Stimulated activated CD8-positive, alpha-beta memory T cell treated with anti-CD3 and anti-CD28 coated beads, Interleukin-4, amount 100 ng/mL, for 4 hours (primary cell): ENCODE results near the gene ZCCHC7.
"Not testable (repeated sequence)": the region's sequence is repeated elsewhere in the genome, so short reads cannot be mapped to it uniquely, and the experiment has no call there.

Experiments used
- DNase-seq, 2 donors: peaks; one replicate each; pipeline ENCODE4 v3.0.0-alpha.2; 2020; ENCODE audit warnings: low read depth in 2 of 2, low spot score in 1 of 2

Gene ZCCHC7

GRCh38 chr9:37291612-37292238 is 171.4 kb downstream of the ZCCHC7 start:
- DNase-seq = not testable (repeated sequence)

GRCh38 chr9:37292896-37293295 is 172.5 kb downstream of the ZCCHC7 start:
- no peak for DNase-seq

DNA sequence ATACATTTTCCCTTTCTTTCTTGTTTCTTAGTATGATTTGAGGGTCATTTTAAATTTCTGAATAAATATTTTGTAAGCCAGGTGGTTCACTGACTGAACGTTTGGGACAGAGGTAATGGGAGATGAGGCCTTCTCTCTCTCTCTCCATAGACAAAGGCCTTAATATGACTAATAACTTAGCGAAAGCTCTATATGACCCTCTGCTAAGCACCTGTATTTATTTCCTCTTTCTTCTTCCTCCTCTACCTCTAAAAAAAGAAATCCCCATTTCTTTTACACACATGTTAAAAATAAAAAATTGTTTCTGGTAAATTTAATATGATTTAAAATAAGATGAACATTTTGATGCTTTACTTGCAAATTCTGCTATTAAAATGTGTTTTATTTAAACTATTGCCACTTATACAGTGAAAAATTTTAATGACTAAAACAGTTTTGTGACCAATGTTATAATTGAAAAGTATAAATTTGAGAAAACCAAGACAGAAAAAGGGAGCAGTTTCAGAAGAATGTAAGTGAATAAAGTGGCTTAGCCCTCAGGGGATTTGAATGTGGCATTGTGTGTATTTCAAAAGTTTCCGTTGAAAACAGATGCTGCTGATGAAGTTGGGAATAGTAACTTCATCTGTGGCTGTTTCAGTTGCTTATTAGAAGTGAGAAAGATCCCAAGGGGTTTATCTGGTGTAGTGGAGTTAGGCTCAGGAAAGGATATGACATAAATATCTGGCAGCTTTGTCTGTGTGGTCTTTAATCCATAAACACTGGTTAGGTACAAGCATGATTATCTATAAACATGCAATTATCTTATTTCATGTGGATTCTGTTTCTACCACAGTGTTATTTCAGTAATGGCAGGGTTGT is 173.5 kb downstream of the ZCCHC7 start:
- no peak for DNase-seq

DNA sequence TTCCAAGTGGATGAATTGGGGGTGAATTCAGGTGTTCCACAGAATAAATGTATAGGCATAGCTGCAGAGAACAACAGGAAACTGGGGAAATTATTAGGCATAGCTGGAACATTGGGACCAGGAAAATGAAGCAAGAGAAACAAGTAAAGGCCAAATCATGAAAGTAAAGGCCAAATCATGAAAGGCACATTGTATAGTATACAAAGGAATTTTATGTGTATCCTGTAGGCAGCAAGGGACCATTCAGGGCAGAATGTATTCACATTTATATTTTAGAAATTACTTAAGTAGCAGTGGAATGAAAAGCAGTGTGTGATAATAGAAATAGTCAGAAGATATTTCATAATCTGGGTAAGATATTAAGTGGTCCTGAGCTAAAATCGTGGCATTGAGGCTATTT is 174.8 kb downstream of the ZCCHC7 start:
- DNase-seq = no peak

DNA sequence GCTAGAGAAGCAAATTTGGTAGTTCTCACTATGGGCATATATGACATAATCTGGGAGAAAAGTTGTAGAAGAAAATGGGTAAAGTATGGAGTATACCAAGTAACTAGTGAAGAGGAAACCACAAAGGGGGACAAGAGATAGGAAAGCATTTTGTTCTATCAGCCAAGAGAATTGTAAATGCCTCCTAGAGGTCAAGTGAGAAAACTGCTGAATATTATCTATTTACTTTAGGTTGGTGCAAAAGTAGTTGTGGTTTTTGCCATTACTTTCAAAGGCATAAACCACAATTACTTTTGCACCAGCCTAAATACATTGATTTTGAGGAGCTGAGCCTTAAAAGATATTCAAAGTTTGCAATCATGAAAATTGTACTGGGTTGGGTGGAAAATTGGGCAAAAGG is 175.4 kb downstream of the ZCCHC7 start:
- DNase-seq = no peak

DNA sequence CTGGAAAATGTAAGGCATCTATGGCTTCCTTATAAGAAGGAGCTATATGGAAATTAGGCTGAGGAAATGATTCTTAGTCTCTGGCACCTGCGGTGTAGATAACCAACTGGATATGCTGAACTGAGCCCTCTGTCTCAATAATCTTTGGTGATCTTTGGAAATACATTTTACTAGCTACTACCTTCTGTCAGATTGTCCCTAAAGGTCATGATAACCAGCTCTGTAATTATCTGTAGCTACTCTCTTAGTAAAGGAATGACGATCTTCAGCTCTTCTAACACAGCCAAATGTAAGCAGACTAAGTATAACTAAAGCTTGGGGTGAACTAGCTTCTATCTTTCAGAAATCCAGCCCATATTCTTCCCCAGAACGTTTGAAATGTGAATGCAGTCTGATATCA is 177.2 kb downstream of the ZCCHC7 start:
- no peak for DNase-seq

GRCh38 chr9:37300620-37301019 is 180.2 kb downstream of the ZCCHC7 start:
- DNase-seq = no peak

- DNase-seq = no peak
Measured at GRCh38 chr9:37301042-37301853, 180.9 kb downstream of the ZCCHC7 start.

DNA sequence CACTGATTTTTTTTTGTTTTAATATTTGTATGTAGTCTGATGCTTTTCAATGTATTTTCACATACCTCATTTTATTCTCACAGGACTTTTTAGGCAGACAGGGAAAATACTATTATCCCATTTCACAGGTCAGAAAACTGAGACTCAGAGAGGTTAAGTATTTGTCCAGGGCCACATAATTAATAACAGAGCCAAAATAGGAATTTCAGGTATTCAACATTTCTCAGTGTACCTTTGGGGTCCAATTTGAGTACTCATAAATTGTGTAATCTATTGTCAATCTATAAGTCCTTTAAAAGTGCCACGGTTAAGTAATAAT is 181.4 kb downstream of the ZCCHC7 start:
- no peak for DNase-seq

GRCh38 chr9:37302277-37302676 is 181.9 kb downstream of the ZCCHC7 start:
- DNase-seq = no peak

- DNase-seq = not testable (repeated sequence)
Measured at GRCh38 chr9:37303272-37303671, 182.9 kb downstream of the ZCCHC7 start.

GRCh38 chr9:37309136-37309535 is 188.8 kb downstream of the ZCCHC7 start:
- DNase-seq = no peak

- DNase-seq = no peak
Measured at GRCh38 chr9:37311938-37312708, 191.7 kb downstream of the ZCCHC7 start.

DNA sequence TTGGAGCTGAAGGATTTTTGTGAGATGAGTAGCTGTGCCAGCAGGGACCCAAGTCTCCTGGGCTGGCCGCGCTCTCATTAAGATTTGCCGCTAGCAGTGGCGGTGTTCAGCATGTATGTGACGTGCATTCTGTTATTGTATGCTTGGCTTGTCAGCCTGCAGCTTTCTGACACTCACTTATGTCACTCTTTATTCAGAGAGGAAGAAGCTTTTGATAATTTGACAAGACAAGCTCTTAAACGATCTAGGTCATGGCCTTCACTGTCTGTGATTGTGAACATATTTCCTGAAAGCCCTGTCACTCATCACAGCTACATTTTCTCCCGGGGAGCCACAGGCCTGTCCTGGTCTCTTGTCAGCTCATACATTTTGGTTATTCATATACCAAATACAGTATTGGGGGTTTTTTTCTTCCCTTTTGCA is 203.9 kb downstream of the ZCCHC7 start:
- DNase-seq = no peak

DNA sequence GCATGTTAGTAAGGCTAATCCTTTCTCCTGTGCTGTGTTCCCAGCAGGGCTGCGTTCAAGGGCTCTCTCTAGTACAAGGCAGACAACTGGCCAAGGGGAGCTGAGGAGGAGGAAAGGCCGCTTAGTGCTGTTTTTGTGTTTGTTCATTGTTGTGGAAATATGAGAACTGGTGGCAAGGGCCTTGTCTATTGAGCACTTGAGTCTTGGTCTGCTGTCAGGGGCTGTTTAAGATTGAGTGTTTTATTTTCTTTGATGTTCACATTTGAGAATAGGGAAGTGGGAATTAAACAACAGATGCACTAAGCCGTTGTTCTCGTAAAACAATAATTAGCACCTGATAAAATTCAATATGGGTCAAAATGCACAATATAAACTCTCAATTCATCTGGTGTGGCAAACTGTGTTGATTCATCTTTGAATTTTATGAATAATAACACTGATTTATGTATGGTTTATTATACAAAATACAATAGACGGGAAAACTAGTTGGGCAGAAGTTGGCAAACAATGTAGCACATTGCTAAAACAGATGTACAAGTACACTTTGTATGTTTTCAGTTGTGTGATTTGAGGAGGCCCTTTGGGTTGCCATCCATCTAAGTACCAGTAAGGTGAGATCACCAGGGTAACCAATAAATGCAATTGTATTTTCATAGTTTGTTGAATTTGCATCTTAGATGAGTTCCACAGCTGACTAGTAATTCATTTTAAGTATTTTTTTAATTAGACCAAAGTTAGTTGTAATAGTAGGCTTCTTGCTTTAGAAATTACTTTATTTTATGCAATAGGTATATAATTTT is 204.5 kb downstream of the ZCCHC7 start:
- DNase-seq = no peak

GRCh38 chr9:37325778-37326177 is 205.4 kb downstream of the ZCCHC7 start:
- DNase-seq = no peak

GRCh38 chr9:37327553-37327952 is 207.2 kb downstream of the ZCCHC7 start:
- DNase-seq = no peak

DNA sequence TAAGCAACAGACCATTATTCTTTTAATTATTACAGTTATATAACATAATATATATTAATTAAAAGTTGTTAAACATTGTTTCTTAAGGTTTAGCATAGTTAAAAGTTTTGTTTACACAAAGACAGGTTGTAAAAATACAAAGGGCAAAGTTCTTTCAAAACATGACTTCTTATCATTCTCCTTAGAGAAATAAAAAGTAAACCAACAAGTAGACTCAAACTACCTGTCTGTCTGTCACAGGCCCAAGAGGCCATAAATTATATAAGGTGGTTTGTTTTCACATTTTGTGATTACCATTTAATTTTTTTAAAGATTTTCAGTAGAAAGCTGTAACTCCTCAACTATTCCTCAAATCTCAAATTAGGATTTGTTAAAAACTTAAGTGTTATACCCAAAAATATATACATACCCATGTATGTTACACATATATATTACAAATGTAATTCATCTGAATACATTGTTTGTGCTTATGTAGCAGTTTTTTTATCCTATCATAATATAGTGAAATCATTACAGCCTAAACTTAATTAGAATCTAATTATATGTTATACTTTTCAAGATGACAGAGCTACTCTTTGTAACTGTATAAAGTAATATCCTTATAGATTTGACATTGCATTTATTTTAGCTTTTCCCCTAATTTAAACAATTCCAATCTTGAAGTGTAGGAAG is 208.3 kb downstream of the ZCCHC7 start:
- no peak for DNase-seq

DNA sequence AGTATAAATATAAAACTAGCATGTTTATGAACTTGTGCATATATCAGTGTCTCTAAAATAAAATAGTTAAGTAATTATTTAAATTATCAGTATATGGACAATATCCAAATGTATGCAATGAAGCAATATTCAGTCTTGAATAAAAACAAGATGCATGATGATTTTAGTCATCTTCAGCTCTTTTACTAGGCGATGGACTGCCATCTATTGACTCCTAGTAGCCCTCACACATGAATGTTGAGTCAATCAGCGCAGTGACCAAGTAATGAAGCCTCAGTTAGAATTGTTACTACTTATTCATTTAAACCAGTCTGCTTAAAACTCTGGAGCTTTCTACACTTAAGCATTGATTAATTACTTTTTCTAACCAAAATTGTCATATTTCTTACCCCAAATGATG is 209.2 kb downstream of the ZCCHC7 start:
- DNase-seq = no peak

DNA sequence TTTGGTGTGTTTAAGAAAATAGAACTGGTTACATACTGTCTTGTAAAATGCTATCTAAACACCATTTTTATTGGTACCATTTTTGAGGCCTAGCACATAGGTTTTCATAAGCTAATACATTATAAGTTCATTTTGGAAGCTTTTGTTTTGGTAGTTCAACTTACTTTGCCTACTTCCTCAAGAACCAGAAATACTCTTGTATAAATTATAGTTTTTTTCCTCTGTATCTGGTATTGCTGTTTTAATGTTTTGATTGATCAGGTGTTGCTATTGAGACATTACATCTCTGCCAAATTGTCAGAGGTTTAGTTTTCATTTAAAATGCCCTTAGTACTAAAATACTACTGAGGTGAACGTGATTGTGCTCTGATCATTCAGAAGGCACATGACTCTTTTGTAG is 211.5 kb downstream of the ZCCHC7 start:
- DNase-seq = no peak
